HG02870 (cell line): ENCODE data around the gene LCMT2.

ENCODE experiments used
- ATAC-seq: cut with Tn5 transposase; IDR thresholded peaks from one replicate; pipeline ENCODE4 v1.9.1; 2021; ENCODE audit warnings: mild to moderate bottlenecking, moderate library complexity; ENCODE audit not compliant: unreplicated experiment

Gene LCMT2, protein sequence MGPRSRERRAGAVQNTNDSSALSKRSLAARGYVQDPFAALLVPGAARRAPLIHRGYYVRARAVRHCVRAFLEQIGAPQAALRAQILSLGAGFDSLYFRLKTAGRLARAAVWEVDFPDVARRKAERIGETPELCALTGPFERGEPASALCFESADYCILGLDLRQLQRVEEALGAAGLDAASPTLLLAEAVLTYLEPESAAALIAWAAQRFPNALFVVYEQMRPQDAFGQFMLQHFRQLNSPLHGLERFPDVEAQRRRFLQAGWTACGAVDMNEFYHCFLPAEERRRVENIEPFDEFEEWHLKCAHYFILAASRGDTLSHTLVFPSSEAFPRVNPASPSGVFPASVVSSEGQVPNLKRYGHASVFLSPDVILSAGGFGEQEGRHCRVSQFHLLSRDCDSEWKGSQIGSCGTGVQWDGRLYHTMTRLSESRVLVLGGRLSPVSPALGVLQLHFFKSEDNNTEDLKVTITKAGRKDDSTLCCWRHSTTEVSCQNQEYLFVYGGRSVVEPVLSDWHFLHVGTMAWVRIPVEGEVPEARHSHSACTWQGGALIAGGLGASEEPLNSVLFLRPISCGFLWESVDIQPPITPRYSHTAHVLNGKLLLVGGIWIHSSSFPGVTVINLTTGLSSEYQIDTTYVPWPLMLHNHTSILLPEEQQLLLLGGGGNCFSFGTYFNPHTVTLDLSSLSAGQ

GRCh38 chr15:43329960-43330779, at the start of gene LCMT2:
Gene LCMT2, minus strand, starts transcription at chr15:43330573. Its CDS starts 84 bp downstream, at chr15:43330489.
- ATAC-seq = peak; percentile 92

- ATAC-seq = no peak
Measured at GRCh38 chr15:43378601-43379000, 48.2 kb upstream of the LCMT2 start.

DNA sequence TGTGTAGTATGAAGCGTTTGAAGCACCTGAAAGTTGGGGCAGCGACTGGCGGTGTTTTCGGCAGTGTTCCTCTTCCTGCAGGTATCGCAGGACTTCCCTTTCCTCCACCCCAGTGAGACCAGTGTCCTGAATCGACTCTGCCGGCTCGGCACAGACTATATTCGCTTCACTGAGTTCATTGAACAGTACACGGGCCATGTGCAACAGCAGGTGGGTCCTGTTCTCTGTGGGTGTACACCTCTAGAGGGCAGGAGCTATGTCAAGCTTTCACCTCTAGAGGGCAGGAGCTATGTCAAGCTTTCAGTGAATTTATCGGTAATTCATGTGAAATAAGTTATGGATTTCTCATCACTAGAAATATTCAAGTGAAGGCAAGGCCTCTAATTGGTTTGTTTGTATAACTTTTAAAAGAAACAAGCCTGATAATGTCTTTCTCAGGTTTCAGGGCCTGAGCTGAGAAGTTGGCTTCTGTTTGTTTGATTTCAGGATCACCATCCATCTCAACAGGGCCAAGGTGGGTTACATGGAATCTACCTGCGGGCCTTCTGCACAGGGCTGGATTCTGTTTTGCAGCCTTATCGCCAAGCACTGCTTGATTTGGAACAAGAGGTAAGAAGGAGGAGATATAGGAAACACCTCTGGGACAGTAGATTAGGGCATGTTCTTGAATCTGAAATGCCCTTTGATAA, 45.8 kb upstream of the LCMT2 start:
- peak; percentile 55 for ATAC-seq

DNA sequence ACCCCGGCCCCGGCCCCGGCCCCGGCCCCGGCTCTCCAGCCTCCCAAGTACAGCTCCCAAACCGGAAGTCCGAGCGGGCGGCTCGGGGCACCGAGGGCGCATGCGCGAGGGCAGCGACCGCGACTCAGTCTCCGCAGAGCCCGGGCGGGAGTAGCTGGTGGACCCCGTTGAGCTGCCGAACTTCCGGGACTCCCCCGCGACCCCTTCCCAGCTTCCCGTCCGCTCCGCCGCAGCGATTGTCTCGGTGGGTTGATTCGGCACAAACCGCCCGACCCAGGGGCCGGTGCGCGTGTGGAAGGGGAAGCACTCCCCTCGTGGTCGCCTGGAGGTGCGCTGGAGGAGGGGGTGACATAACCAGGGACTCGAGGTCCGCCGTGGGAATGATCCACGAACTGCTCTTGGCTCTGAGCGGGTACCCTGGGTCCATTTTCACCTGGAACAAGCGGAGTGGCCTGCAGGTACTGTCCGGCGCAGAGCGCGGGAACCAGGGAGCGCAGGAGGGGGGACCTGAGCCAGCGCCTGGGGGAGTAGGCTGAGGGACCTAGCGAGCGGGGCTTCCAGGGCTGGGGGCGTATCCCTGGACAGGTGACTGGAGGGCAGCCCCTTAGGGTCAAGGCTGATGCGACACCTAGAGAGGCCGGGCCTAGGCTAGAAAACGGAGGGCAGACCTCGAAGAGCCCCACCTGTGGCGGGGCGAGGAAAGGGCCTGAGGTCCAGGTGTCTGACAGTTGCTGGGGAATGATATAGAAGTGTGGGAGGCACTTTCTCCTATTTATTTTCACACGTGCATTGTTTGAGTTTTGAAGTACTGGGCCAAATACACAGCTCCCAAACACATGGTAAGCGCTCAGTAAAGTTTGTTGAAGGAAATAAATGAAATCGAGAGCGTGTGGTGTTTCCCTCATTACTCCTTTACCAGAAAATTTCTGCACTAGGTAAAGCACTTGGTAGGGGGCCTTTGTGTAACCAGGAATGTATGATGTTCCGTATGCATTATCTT, 40.9 kb upstream of the LCMT2 start, which contains the start of the genes TUBGCP4 and ZSCAN29:
Gene TUBGCP4, plus strand, starts transcription at position 127 of the 1,000 bp plus-strand sequence. Its CDS starts 254 bp downstream, at position 381.
Gene ZSCAN29, minus strand, starts transcription at position 69 of the 1,000 bp plus-strand sequence. CDS start 1,130 bp downstream, outside the sequence.
- peak; percentile 75 for ATAC-seq

- ATAC-seq = peak; percentile 36
Measured at GRCh38 chr15:43370310-43370974, 40.1 kb upstream of the LCMT2 start.

- ATAC-seq = no peak
Measured at GRCh38 chr15:43361313-43361903, 31.0 kb upstream of the LCMT2 start.

GRCh38 chr15:43360821-43361220, 30.4 kb upstream of the LCMT2 start:
- ATAC-seq = no peak

DNA sequence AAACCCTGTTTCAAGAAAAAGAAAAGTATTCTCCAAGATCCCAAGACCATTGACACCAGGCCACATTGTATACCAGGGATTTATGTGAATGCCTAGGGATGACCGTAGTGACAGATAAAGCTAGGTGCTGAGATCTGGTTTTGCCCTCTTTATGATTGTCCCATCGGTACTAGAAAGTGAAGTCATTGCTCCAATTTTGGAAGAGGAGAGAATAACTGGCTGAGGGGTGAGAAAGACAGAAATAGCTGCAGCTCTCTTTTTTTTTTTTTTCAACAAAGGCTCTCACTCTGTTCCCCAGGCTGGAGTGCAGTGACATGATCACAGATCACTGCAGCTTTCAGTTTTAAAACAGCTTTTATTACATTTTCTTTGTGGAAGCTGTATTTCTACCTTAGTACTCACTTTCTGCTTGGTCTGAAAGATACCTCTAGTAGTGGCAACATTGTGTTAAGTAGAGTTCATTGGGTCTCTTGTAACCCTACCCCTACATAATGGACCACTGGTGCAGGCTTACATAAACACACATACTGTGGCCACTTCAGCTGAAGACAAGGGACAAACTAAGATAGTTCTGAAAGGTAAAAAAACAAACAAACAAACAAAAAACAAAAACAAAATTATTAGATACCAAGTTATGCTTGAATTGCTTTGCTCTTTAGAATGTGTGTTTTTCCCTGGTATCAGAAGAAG, 22.5 kb upstream of the LCMT2 start:
- ATAC-seq = no peak

GRCh38 chr15:43347114-43347513, 16.7 kb upstream of the LCMT2 start:
- no peak for ATAC-seq

- ATAC-seq = no peak
Measured at GRCh38 chr15:43346305-43346704, 15.9 kb upstream of the LCMT2 start.

GRCh38 chr15:43330780-43331087, 361 bp upstream of the LCMT2 start:
- ATAC-seq = peak; percentile 13

- no peak for ATAC-seq
Measured at GRCh38 chr15:43329217-43329959, 985 bp downstream of the LCMT2 start.

DNA sequence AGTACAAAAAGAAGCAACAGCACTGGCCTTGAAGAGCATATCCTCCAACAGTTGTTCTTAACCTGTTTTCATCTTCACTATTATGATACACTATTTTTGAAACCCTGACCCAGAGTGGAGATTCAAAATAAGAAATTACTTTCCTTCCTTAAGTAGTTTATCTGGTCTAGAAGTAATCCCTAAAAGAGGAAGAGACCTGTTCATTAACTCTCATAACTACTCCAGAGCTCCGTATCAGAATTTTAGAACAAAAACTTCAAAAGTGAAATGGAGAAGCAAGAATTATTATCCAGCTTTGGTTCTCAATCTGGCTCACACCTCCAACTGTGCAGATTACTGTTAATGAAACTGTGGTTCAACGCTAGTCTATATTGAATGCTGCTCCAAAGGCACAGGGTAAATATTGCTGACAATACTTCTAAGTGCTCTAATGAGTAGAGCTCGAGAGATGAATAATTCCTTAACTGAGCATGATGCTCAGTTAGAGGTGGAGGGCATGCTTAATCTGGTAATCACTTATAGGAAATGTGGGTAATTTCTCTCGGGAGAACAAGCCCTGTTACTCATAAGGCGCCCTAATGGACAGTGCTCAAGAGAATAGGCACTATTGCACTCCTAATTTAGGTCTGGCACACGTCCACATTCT, 5.2 kb downstream of the LCMT2 start:
- no peak for ATAC-seq

DNA sequence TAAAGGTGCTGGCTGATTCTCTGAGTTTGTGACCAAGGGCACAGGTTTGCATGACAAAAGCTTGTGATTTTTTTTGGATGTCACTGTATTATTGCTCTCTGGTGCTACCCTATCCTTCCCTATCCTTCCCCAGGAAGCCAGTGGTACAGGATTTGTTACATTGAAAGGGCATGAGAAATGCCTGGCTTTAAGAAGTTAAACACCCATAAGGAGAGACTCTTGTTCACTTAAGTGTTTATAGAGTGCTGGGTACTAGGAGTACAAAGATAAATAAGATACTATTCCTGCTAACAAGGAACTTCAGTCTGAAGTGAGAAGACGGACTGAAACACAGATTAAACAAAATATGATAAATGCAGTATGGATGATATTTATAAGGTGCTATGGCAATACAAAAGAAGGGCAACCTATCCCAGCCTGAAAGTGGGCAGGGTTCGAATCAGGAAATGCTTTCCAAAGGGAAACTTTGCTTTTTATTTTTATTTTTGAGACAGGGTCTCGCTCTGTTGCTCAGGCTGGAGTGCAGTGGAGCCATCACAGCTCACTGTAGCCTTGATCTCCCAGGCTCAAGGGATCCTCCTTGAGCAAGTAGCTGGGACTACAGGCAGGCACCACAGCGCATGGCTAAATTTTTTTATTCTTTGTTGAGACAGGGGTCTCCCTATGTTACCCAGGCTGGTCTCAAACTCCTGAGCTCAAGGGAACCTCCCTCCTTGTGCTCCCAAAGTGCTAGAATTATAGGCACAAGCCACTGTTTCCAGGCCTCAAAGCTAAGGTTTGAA, 11.2 kb downstream of the LCMT2 start:
- no peak for ATAC-seq

- no peak for ATAC-seq
Measured at GRCh38 chr15:43317566-43318184, 12.7 kb downstream of the LCMT2 start.

- ATAC-seq = no peak
Measured at GRCh38 chr15:43316971-43317346, 13.4 kb downstream of the LCMT2 start.
